Transverse colon (tissue), 4 donors: ENCODE data around the gene IRF8.

ENCODE experiments used
- CTCF ChIP-seq, 5 experiments: fragments of 200-600 bp in 3 of 5; fragments of 450-650 bp in 2 of 5; sonication (generic) in 3 of 5; IDR thresholded peaks; 1 replicate in 2 of 5; 2 replicates in 3 of 5; pipeline ENCODE4 v1.5.1; 2016 to 2017; ENCODE audit warnings: antibody characterized with exemption in 5 of 5, inconsistent platforms in 3 of 5, mild to moderate bottlenecking in 2 of 5, moderate library complexity in 1 of 5
- EP300 ChIP-seq: sonication (generic); formaldehyde crosslinking; IDR thresholded peaks from one replicate; pipeline ENCODE4 v1.6.1; 2017; ENCODE audit warnings: antibody characterized with exemption, low read depth
- POLR2A ChIP-seq: fragments of 450-650 bp; IDR thresholded peaks from one replicate; pipeline ENCODE4 v1.6.1; 2016; ENCODE audit warnings: antibody characterized with exemption, mild to moderate bottlenecking, moderate library complexity
- POLR2AphosphoS5 ChIP-seq, 3 donors: sonication (generic); formaldehyde crosslinking; IDR thresholded peaks; one replicate each; pipeline ENCODE4 v1.6.1; 2016; ENCODE audit warnings: antibody characterized with exemption in 3 of 3

DNA sequence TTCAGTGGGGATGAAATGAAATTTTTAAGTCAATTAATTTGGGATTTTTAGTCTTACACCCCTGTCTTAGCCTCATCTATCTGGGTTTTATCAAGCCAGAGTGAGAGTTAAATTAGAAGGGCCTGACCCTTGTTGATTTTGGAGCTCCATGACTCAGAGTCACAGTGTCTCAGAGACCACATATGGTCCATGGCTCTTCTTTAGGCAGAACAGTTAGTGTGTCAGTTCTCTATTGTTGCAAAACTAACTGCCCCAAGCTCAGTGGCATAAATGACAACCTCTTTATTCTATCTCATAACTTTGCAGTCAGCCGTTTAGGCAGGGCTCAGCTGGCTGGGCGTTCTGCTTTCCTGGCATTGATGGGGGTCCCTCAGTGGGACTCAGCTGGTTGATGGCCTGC lies 44.7 kb downstream of the IRF8 start:
- no peak for TF ChIP-seq POLR2A
- TF ChIP-seq CTCF (IDR thresholded peaks at IDR 0.05) = no peak
- TF ChIP-seq EP300 = no peak
- no peak for TF ChIP-seq POLR2AphosphoS5 (IDR thresholded peaks at IDR 0.05)
